Uterus (tissue), 2 donors: Measurements from ENCODE around the gene PCSK7.
"Not testable (repeated sequence)": the region's sequence is repeated elsewhere in the genome, so short reads cannot be mapped to it uniquely, and the experiment has no call there.

Experiments
- POLR2A ChIP-seq, 2 donors: fragments of 450-650 bp; IDR thresholded peaks; one replicate each; pipeline ENCODE4 v1.6.1; 2016; ENCODE audit warnings: antibody characterized with exemption in 2 of 2, mild to moderate bottlenecking in 1 of 2, moderate library complexity in 1 of 2
- TF ChIP-seq, protein P1 (sequence below), 4 experiments: fragments of 200-600 bp in 2 of 4; fragments of 450-650 bp in 2 of 4; sonication (generic) in 2 of 4; IDR thresholded peaks; one replicate each; pipeline ENCODE4 v1.5.1; 2016 to 2019; ENCODE audit warnings: antibody characterized with exemption in 4 of 4, mild to moderate bottlenecking in 2 of 4, moderate library complexity in 1 of 4

DNA sequence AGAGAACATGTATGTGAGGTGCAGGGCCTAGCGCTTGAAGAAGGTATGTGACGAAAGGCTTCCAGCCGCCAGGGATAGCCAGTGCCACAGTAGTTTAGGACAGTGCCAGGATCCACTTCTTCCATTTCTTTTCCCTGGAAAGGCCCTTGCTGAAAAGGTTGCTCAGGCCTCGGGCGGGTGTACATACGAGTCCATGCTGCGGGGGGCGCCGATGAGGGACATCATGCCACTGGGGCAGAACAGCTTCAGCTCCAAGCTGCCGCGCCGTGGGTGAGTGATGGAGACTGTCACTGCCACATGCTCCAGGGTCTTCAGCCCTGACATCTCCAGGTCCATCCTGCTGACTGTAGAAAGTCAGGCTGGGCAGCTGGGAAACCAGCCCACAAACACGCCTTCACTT lies 23.2 kb downstream of the PCSK7 start:
- TF ChIP-seq, protein P1, sequence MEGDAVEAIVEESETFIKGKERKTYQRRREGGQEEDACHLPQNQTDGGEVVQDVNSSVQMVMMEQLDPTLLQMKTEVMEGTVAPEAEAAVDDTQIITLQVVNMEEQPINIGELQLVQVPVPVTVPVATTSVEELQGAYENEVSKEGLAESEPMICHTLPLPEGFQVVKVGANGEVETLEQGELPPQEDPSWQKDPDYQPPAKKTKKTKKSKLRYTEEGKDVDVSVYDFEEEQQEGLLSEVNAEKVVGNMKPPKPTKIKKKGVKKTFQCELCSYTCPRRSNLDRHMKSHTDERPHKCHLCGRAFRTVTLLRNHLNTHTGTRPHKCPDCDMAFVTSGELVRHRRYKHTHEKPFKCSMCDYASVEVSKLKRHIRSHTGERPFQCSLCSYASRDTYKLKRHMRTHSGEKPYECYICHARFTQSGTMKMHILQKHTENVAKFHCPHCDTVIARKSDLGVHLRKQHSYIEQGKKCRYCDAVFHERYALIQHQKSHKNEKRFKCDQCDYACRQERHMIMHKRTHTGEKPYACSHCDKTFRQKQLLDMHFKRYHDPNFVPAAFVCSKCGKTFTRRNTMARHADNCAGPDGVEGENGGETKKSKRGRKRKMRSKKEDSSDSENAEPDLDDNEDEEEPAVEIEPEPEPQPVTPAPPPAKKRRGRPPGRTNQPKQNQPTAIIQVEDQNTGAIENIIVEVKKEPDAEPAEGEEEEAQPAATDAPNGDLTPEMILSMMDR (IDR thresholded peaks at IDR 0.05) = peak in 2 of 4 experiments; percentile 5 to 31
- TF ChIP-seq POLR2A (IDR thresholded peaks at IDR 0.05) = not testable (repeated sequence)
